GM12892 (cell line): Measurements from ENCODE around the gene HELLS.

Source experiments
- POLR2A ChIP-seq: IDR thresholded peaks from 2 replicates; pipeline ENCODE4 v1.6.1; 2011; ENCODE audit warnings: low read depth, low read length, control low read depth
- POLR2AphosphoS5 ChIP-seq: IDR thresholded peaks from 2 replicates; pipeline ENCODE4 v1.6.1; 2011; ENCODE audit warnings: low read depth, low read length, control low read depth
- TAF1 ChIP-seq: IDR thresholded peaks from 2 replicates; pipeline ENCODE4 v1.6.1; 2011; ENCODE audit warnings: low read depth, mild to moderate bottlenecking, control low read depth, low read length, borderline replicate concordance

DNA sequence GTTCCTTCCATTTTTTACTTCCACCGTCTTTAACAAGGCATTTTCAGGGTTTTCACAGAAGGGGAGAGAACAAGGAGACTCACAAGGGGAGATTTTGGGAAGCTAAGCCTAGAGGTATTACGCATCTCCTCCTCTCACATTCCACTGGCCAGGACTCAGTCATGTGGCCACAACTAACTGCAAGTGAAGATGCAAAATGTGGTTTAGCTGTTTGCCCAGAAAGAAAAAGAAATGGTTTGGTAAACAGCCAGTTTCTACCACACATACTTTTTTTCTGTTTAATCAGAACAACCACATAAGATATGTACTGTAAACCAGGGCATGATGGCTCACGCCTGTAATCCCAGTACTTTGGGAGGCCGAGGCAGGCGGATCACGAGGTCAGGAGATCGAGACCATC, 21.4 kb upstream of the HELLS start:
- TF ChIP-seq POLR2A, result no peak
- TF ChIP-seq TAF1, result no peak
- TF ChIP-seq POLR2AphosphoS5, result no peak
